ENCODE results near the gene PRKCA. TPM values are rescaled to one million over a fixed set of nuclear protein-coding genes. Genes with fewer than 3 reads are reported as not detected.

PRKCA gene
- total RNA-seq, 1 experiment from 2014 or later: 22.6 TPM

DNA sequence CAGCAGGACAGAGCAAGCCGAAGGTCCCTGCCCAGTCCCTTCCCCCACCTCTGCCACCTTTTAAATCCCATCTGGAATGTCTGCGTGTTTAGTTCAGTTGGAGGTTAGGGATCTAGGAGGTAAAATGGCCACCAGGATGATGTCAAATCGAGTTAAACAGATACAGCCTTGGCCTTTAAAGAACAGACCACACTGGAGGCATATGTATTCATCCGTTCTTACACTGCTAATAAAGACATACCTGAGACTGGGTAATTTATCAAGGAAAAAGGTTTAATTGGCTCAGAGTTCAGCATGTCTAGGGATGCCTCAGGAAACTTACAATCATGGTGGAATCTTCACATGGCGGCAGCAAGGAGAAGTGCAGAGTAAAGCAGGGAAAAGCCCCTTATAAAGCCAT lies 364.7 kb downstream of the PRKCA start:
- Histone ChIP-seq H3K4me3 (ENCODE audit: low read length) (no peak overlapping the region), H3F3A (ENCODE audit: low read length, unreplicated experiment) (peaks cover 5% of the 10 kb centered on the region), H3K9me2 (replicated peaks; ENCODE audit: low read length) (no peaks in the 10 kb centered on the region), H2AFZ (ENCODE audit: low read length) (no peak overlapping the region), H4K20me1 (ENCODE audit: low read length) (no peaks in the 10 kb centered on the region), H3K36me3 (ENCODE audit: low read depth, low read length) (no peaks in the 10 kb centered on the region), H3K4me1 (ENCODE audit: insufficient read depth, low read length) (peaks cover 14% of the 10 kb centered on the region), H3K79me2 (ENCODE audit: low read length) (no peaks in the 10 kb centered on the region; the same call in 1 of the 2 replicates), H3K27me3 (ENCODE audit: low read length) (no peaks in the 10 kb centered on the region), H3K27ac (ENCODE audit: low read length) (no peak overlapping the region), H3K9me3 (ENCODE audit: low read length) (no peaks in the 10 kb centered on the region), H3K4me2 (ENCODE audit: low read length) (no peak overlapping the region), H3K9ac (ENCODE audit: low read length) (no peak overlapping the region)
- ATAC-seq (no peak), DNase-seq (no peak)
- CTCF ChIA-PET: no interaction called here
- TF ChIP-seq EZH2 (IDR thresholded peaks at IDR 0.05; ENCODE audit: low read length, unreplicated experiment) (no peak), EZH2phosphoT487 (IDR thresholded peaks at IDR 0.05; ENCODE audit: borderline replicate concordance, low read length) (no peak)
- TF ChIP-seq, protein P1, sequence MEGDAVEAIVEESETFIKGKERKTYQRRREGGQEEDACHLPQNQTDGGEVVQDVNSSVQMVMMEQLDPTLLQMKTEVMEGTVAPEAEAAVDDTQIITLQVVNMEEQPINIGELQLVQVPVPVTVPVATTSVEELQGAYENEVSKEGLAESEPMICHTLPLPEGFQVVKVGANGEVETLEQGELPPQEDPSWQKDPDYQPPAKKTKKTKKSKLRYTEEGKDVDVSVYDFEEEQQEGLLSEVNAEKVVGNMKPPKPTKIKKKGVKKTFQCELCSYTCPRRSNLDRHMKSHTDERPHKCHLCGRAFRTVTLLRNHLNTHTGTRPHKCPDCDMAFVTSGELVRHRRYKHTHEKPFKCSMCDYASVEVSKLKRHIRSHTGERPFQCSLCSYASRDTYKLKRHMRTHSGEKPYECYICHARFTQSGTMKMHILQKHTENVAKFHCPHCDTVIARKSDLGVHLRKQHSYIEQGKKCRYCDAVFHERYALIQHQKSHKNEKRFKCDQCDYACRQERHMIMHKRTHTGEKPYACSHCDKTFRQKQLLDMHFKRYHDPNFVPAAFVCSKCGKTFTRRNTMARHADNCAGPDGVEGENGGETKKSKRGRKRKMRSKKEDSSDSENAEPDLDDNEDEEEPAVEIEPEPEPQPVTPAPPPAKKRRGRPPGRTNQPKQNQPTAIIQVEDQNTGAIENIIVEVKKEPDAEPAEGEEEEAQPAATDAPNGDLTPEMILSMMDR (conservative IDR thresholded peaks at IDR 0.05; ENCODE audit: low read depth, low read length): no peak
- intact Hi-C loops (cut with micrococcal nuclease): no loop called here
- no TSS peak for BruUV-seq (replicated peaks)
- POLR2A ChIA-PET (ENCODE audit: unreplicated experiment): no interaction called here

DNA sequence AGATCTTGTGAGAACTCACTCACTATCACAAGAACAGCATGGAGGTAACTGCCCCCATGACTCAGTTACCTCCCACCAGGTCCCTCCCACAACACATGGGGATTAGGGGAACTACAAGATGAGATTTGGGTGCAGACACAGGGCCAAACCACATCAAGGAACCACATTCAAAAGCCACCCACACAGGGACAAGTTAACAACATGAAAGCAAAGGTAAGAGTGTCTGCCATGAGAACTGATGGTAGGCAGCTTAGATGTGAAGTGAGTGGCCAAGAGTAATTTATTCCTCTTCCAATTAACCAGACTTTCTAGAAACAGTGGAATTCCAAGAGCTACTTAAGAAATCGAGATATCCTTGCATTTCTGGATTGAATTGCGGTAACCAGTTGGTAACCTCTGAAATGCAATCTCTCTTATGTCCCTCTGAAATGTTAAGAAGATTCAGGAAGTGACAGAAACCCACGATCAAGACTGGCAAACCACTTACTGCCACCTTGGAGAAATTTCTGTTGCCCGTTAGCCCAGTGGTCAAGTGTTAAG lies 365.1 kb downstream of the PRKCA start:
- TF ChIP-seq, protein P1 (conservative IDR thresholded peaks at IDR 0.05; ENCODE audit: low read depth, low read length): no peak
- TF ChIP-seq EZH2phosphoT487 (IDR thresholded peaks at IDR 0.05; ENCODE audit: borderline replicate concordance, low read length): no peak
- BruUV-seq (replicated peaks): no TSS peak
- no peak overlapping the region for H2AFZ ChIP-seq (ENCODE audit: low read length)
- no peaks in the 10 kb centered on the region for H3K9me3 ChIP-seq (ENCODE audit: low read length)
- H3K9me2 ChIP-seq (replicated peaks; ENCODE audit: low read length): no peaks in the 10 kb centered on the region
- H3F3A ChIP-seq (ENCODE audit: low read length, unreplicated experiment): peaks cover under 1% of the 10 kb centered on the region
- DNase-seq: no peak
- H4K20me1 ChIP-seq (ENCODE audit: low read length): no peaks in the 10 kb centered on the region
- H3K4me2 ChIP-seq (ENCODE audit: low read length): no peak overlapping the region
- H3K4me3 ChIP-seq (ENCODE audit: low read length): no peak overlapping the region
- peaks cover 10% of the 10 kb centered on the region for H3K4me1 ChIP-seq (ENCODE audit: insufficient read depth, low read length)
- intact Hi-C loops (cut with micrococcal nuclease): no loop called here
- H3K27ac ChIP-seq (ENCODE audit: low read length): no peak overlapping the region
- no peak overlapping the region for H3K9ac ChIP-seq (ENCODE audit: low read length)
- H3K79me2 ChIP-seq (ENCODE audit: low read length): no peaks in the 10 kb centered on the region; the same call in 1 of the 2 replicates
- H3K36me3 ChIP-seq (ENCODE audit: low read depth, low read length): no peaks in the 10 kb centered on the region
- POLR2A ChIA-PET (ENCODE audit: unreplicated experiment): no interaction called here
- no peaks in the 10 kb centered on the region for H3K27me3 ChIP-seq (ENCODE audit: low read length)
- CTCF ChIA-PET: no interaction called here
- no peak for ATAC-seq

DNA sequence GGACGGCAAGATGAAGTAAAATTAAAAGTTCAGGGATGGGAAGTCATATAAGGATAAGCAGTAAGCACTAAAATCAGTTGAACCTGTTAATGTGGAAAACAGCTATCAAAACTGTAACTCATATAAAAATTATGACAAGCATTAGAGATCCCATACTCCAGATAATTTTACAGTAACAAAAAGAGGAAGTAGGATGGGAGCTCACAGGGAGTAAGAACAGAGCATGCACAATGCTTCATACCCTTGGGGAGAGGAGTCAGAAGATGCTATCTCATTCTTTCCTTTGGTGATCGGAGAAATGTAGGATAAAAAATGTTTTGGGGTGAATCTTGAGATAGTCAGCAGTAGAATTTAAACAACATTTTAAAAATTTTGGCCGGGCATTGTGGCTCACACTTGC lies 367.8 kb downstream of the PRKCA start:
- no peaks in the 10 kb centered on the region for H4K20me1 ChIP-seq (ENCODE audit: low read length)
- no peaks in the 10 kb centered on the region for H3K27me3 ChIP-seq (ENCODE audit: low read length)
- H3K9me2 ChIP-seq (replicated peaks; ENCODE audit: low read length): no peaks in the 10 kb centered on the region
- H3K4me3 ChIP-seq (ENCODE audit: low read length): no peak overlapping the region
- CTCF ChIA-PET: no interaction called here
- POLR2A ChIA-PET (ENCODE audit: unreplicated experiment): interaction anchor here (0.7 kb wide), 1 partner anchor 361 kb away, joined by 3 read pairs; no protein-coding TSS in a partner anchor
- H3K4me1 ChIP-seq (ENCODE audit: insufficient read depth, low read length): peaks cover 13% of the 10 kb centered on the region
- H3K9me3 ChIP-seq (ENCODE audit: low read length): no peaks in the 10 kb centered on the region
- no peak overlapping the region for H3K4me2 ChIP-seq (ENCODE audit: low read length)
- no TSS peak for BruUV-seq (replicated peaks)
- H3K36me3 ChIP-seq (ENCODE audit: low read depth, low read length): no peaks in the 10 kb centered on the region
- no peak overlapping the region for H3K9ac ChIP-seq (ENCODE audit: low read length)
- no peak for DNase-seq
- no peak for TF ChIP-seq EZH2 (IDR thresholded peaks at IDR 0.05; ENCODE audit: low read length, unreplicated experiment)
- TF ChIP-seq EZH2phosphoT487 (IDR thresholded peaks at IDR 0.05; ENCODE audit: borderline replicate concordance, low read length): no peak
- TF ChIP-seq, protein P1 (conservative IDR thresholded peaks at IDR 0.05; ENCODE audit: low read depth, low read length): no peak
- ATAC-seq: no peak
- intact Hi-C loops (cut with micrococcal nuclease): loop anchor here (5.0 kb wide), 1 partner anchor 208 kb away; no protein-coding TSS in a partner anchor
- H3K27ac ChIP-seq (ENCODE audit: low read length): no peak overlapping the region
- H2AFZ ChIP-seq (ENCODE audit: low read length): no peak overlapping the region
- no peaks in the 10 kb centered on the region for H3F3A ChIP-seq (ENCODE audit: low read length, unreplicated experiment)
- no peaks in the 10 kb centered on the region for H3K79me2 ChIP-seq (ENCODE audit: low read length)
